ENCODE data around the gene CACHD1.
"Not testable (repeated sequence)": the region's sequence is repeated elsewhere in the genome, so short reads cannot be mapped to it uniquely, and the experiment has no call there.

The CACHD1 gene

DNA sequence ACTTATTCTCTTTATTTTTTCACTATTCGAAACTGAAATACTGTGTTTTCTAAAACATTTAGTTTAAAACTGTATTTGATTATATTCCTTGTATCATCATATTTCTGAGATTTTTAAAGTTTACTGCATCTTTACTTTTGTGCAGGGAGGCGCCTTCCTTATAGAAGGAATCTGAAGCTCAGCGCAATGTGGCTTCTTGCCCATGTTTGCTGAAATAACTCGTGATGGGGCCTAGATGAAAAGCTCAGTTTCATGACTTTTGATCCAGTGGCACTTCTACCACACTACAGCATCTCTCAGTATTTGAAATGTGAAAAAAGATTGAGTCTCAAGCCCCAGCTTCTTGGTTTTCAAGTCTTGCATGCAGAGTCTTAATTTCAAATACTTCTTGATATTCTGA, 28.4 kb downstream of the CACHD1 start:
- no peak for DNase-seq

DNA sequence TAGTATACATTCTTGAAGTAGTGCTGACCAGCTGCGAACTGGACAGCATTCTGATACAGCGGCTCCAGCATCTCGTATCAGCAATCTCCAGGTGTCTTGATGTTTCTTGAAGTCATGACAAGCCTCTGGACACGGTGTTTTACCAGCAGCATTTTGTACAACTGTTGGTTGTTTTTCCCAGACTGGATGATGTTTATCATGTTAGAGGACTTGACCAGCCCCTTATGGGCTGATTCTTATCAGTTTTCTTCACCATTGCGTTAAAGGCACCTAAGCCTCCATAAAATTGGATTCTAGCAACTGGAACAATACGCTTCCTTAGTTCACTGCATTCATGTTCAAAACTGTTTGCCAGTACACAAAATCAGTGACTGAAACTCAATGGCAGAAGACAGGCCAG, 29.1 kb downstream of the CACHD1 start:
- DNase-seq: no peak

DNA sequence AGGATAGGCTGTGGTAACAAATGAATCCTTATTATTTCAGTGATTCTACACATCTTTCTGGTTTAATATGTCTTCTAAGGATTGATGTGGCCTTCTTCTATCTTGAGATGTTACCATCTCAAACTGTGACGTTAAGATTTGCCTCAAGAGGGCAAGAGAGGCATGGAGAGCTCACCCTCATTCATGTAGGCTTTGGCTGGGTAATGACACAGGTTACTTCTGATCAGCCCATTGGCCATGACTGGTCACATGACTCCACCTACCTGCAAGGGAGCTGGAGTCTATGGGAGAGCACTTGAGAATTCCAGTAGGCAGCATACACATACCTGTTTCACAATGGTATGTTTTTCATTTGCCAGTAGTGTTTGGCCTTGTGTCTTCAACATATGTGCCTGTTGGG, 30.0 kb downstream of the CACHD1 start:
- no peak for DNase-seq

DNA sequence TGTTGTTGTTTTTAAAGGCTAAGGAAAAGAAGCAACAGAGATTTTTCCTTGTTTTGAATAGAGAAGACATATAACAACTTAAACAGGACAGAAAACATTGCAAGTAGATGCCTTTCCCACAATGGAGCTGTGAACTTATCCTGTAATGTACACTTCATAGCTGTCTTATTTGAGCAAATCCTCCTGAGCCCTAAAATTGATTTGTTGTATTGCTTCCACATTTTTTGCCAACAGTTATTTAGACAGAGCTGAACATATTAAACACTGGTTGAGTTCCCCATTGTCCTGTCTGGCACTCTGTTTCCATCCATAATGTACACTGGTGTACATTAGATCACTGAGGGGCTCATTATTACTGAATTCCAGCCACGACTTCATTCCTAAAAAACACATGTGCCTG, 32.2 kb downstream of the CACHD1 start:
- DNase-seq: no peak

DNA sequence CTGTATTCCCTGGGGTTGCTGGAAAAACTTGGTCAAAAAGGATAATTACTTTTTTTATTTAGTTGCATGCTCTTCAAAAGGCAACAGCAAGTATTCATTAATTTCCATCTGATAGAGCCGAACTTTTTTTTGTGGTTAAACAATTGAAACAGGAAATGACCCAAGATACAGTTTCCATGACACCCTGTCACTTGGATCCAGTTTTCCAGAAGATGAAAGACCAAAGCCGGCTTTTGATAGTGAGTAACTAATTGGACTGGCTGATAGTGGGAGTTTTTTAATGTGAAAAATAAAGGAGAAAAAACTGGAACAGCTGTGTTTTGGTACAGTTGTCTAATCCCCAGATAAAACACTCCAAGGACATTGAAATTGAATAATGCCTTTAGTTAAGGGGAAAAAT, 33.0 kb downstream of the CACHD1 start:
- no peak for DNase-seq

DNA sequence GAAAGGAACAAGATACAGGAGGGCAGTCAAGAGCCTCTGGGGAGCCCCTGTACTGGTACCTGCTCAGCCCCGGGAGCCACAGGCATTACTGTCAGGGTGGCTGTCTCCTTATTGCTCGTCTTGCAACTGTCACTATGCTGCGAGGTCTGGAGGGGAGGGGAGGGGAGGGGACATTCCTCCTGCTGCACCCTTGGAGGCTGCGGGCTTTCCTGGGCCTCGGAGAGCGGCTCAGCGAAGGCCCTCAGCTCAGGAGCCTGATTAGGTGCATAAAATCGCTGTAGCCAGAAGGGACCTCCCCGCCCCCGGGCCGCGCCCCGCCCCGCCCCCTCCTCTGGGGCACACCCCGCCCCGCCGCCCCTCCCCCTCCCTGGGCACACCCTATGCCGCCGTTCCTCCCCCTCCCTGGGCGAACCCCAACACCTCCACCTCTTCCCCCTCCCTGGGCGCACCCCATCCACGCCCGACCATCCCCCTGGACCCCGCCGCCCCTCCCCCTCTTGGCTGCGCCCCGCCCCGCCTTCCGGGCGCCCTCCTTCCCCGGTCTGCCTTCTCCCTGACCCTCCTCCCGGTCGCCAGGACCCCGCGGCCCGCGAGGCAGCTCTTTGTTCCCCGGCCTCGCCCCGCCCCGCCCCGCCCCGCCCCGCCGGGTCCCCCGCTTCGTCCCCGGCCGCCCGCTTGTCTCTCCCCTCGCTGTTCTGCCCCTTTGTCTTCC, 35.5 kb downstream of the CACHD1 start:
- no peak for DNase-seq

DNA sequence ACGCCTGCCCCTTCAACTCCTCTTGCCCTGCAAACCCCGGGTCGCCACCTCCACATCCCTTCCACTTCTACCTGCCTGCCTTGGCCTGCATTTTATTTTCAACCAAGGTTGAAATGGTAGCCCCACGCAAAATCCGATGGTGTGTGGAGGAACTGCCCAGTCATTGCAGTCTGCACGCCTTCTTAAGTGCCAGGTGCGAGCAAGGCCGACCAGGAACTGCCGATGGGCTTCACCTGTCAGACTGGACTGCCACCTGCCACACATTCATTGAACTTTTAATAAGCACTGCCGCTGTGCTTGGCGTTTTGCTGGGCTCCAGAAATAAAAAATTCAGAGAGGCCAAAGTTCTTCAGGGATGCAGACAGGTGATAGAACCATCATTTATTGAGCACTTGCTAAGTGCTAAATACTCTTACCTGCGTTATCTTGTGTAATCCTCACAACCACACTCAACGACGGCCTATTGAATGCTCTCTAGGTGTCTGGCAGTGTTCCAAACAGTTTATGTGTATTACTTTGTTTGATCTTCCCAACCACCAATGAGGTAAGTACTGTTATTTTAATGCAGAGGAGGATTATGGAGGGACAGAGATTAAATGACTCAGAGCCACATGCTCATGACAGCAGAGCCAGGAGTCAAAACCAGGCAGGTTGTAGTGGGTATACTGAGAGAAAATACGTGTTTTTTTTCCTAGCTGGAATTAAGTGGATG, 36.2 kb downstream of the CACHD1 start:
- no peak for DNase-seq

DNA sequence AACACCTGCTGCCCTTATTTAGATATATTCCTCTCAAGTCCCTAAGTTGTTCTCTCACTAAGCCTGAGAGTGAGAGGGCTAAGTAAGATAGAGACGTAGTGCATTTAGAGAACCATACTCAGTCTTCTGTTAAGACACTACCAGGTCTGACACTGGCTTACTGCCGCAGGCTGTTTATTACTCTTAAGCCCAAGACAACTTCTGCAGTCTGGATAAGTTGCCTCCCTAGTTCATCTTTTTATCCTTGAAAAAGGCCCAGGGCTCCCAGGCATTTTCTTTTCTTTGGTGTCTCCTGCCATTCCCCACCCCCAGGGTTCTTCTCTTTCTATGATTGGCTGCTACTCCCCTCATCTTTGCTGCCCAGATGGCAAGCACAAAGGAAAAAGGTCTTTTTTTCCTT, 38.7 kb downstream of the CACHD1 start:
- DNase-seq: no peak

DNA sequence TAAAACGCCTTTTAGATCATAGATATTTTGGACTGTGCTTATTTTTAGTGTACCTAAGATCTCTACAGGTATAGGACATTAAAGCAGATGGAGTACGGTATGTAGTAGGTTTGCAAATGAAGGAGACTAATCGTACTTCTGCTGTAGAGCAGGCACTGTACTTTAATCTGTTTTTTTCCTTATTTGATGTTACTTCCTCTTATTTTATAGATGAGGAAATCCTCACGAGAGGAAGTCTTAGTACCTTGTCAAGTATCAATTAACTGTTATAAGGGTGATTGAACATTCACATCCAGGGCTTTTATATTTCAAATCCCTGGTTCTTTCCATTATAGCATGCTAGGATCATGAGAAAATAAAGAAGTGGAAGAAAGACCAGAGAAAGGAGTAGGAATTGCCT, 41.1 kb downstream of the CACHD1 start:
- DNase-seq: no peak

DNA sequence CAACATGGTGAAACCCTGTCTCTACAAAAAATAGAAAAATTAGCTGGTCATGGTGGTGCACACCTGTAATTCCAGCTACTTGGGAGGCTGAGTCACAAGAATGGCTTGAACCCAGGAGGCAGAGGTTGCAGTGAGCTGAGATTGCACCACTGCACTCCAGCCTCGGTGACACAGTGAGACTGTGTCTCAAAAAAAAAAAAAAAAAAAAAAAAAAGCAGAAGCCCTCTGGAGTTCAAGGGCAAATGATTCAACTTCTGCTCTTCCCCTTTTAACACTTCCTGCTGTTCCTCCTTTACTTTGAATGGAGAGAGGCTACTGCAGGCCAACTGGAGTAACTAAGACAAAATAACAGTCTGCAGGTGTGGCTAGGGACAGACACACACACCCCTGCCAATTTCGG, 42.3 kb downstream of the CACHD1 start:
- not testable (repeated sequence) for DNase-seq

DNA sequence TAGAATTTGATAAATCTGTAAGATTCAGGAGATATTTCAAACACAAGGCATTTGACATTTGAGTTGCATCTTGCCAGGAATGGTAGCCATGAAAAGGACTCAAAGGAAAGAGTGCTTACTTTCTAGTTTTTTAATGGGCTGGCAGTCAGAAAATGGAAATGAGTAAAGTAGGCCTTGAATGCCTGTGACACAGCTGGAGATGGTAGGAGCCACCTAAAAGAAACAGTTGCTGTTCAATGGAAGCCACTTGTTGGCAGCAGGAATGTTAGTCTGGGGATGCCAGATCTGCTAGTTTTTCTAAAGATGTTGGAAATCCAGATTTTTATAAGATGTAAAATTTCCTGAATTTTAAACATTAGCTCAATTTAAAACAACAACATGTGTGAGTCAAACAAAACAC, 43.6 kb downstream of the CACHD1 start:
- no peak for DNase-seq

DNA sequence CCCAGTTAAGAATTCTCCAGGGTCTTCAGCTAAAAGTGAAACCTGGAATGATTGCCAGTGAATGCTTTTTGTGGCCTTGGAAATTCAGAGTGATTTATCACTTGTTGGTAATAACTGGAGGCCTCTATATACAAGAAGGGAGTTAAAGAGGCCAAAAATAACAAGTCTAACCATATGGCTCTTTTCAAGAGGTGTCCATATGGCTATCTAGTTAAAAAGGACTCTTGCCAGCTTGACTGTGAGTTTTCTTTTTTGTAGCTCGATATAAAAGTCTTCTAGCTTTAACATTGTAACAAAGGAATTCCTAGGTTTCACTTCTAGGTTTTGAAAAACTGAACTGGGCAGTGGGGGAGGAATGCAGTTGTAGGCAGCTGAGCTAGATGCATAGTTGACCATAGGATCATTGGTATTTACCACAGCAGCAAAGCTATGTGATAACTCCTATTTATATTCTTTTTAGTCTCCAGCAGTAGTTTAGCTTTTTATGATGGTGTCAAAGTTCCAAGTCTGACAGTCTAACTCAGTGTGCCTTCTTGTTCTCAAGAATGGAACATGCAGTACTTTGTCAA, 44.4 kb downstream of the CACHD1 start:
- peak in 1 of 2 donors; percentile 23 for DNase-seq

DNA sequence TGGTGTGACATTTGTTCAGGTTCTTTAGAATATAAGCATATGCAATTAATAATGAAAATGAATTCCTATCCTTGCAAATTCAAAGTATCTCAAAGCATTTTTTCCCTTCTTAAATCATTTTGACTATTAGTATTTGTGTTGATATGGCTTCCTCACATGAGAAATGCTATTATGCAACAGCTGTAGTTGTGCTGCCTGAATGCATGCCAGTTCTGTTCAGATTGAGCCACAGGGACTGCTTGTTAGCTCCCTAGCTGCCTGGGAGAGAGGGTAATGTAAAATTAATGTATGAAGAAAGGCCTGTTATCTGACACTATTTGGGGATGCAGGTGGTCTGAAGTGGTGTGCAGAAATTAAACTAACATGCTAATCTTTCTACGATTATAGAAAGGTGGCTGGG, 45.5 kb downstream of the CACHD1 start:
- DNase-seq: peak in 1 of 2 donors; percentile 19

DNA sequence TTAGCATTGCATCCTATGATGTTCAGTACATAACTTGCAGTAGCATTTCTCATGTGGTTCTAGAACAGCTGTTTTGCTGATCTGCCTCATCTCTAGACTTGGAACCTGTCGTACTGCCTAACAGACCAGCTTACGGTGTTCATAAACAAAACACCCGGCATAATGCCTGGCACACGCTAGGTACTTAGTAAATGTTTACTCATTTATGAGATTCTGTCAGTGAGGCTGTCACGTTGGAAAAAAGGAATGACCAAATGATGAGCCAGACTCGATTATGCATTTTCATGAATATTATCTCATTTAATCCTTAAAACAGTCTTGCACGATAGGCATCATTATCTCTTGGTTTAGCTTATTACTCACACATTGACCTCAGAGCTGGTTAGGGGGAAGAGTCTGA, 46.4 kb downstream of the CACHD1 start:
- no peak for DNase-seq

DNA sequence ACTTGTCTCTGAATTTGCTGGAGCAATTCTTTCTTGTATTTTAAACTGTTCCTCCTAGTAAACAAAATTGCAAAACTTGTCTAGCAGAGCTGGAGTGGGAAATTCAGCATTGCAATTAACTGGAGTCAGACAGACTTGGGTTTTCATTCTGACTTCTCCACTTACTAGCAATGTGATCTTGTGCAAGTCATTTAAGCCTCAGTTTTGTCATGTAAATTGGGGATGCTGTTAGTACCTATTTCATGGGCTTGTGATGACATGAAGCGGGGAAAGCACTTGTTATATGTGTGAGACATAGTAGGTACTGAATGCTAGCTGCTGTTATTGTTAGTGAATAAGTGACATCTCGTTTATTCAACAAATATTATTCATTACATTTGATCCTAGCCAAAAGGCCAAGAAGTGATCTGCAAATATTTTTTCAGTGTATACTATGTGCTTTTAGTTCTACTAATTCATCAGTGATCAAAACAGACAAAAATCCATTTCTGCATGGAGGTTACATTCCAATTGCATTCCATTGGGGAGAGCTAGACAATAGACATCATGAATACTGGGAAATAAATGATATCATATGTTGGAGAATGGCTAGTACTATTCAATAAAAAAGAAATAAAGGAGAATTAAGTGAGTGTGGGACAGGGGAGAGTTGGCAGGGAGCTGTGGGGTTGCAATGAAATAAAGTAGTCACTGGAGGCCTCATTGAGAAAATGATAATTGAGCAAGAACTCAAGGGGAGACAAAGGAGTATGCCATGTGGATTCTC, 47.1 kb downstream of the CACHD1 start:
- no peak for DNase-seq

DNA sequence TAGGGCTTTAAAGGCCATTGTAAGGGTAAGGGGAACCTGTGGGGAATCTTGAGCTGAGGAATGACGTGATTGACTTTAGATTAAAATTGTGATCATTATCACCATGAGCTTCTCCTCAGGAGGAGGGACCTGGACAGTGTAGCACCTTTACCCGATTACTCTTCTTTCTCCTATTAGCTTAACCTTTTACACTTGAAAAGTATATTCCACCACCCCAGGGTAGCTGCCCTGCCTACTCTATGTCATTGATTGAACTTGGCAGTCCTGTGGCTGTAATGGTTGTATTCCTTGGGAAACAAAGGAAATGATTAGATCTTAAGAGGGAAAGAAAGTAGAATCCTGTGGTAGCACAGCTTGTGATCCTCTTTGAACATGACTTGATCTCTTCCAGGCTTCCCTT, 47.7 kb downstream of the CACHD1 start:
- DNase-seq: no peak

DNA sequence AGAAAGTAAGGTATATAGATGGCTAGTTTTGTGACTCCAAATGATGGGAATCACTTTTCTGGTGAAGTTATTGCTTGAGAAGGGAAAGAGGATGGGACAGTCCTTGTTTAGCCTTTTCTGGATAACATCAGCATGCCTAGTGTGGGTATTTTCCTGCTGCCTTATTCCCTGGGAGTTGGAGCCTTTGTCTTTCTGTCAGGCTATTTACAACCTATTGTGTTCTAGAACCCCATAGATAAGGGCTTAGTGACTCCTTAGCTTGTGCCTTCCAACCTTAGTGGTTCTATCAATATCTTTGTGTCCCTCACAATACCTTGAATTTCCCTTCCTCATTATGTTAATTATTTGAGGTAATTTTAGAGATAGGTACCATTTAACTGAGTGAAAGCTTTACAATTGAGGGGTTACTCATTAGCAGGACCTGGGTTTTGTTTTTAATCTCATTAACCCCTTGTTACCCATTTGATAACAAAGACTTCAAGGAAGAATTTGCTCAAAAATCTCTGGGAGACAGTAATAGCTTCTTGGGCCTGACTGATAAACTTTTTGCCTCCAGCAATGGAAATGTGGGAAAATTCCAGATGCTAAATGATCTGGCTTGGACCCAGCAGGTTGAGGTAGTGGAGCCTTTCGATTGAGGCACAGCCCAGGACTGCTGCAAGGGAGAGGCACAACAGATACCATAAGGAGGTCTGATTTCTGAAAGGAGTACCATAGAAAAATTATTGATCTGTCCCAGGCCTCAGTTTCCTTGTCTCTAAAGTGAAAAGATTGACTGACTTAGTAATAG, 49.0 kb downstream of the CACHD1 start:
- DNase-seq: no peak

DNA sequence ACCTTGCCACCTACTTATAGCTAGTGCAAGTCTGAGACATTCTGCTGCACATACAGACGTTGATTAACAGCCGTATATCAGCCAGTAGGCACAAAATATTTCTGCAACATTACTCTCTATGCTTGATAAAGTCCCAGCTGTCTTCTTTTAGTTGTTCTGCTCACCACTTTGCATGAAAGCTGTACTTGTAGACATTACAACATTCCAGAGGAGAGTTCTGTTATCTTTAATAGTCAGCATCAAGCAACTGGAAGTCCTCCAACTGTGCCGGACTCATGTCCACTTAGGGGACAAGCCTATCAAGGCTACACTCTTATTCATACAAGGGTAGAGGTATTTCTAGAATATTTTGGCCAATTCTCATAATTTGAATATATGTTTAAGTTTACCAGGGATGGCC, 50.0 kb downstream of the CACHD1 start:
- DNase-seq: no peak

DNA sequence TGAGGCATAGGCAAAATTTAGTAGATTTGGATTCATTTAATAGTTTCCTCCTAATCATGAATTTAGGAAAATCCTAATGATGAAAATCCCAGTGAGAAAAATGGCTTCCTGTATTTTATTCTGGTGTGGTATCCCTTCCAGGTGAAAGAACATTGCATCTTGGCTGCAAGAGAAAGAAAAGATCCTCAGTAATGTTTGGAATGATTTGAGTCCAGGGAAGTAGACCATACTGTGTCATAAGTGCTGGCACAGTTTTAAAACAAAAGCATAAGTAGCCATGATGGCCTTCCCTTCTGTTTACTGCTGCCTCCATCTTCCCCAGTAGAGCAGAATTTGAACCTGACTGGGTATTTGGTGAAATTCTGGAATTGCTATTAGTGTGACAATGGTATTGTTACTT, 52.8 kb downstream of the CACHD1 start:
- DNase-seq: no peak

DNA sequence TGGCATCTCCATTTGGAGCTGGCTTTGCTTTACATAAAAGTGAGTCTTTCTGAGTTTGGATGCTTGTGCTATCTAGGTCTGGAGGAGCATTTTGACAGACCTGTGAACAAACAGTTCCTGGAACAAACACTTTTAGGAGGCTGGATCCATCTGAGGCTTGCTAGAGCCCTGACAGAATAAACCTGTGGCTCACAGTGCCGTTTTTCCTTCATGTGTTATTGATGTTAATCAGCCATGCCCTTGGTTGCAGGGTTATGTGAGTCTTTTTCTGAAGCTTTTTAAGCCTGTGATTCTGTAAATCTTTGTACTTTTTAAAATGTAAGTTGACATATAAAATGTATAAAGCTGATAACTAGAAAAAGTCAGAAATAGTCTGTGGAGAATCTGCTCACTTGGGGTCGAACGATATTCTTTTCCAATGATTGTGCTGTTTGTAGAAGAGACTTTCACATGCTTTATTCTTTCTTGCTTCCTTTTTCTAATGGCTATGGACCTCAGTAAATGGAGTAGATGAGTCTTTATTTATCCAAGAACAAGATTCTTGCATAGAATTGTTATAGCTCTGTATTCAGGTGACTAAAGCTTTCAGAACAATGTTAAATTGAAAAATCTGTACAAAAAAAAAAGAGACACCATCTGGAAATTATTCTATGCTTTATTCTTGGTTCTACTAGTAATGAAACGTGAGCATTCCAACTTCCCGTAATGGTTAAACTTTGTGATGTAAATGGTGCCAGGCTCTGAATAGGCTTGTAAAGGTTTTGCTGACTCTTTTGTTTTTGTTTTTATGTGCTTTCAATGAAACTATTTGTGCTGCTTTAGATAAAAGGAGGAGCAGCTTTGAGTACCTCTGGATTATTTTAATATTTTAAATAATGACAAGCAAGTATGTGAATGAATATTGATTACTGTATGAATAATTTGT, 53.7 kb downstream of the CACHD1 start:
- DNase-seq: no peak

DNA sequence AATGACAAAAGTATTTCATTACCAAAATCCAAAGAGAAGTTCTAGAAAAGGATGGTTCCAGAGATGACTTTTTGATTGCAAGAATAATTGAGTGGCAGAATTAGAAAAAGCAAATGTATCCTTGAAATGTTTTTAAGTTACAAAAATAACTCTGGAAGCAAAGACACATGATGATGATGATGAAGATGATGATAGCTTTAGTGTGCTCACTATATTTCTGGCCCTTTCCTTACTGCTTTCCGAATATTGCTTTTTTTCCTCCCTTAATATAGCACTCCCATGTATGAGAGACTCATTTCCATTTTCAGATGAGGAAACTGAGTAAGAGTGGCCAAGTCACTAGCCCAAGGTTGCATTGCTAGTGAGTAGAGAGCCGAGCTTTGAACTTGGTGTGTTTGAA, 54.7 kb downstream of the CACHD1 start:
- no peak for DNase-seq
